OCI-LY3 (cell line): Measurements from ENCODE around the gene FOXG1.
A peak's percentile ranks its signal among the peaks of the same experiment; 100 is the strongest.

ENCODE experiments used
- EZH2phosphoT487 ChIP-seq: fragments of 200-600 bp; shearing (Covaris generic); IDR thresholded peaks from 2 replicates; pipeline ENCODE4 v1.6.1; 2018; ENCODE audit warnings: antibody characterized with exemption, mixed run types, low read depth
- TF ChIP-seq, protein P1 (sequence below): fragments of 200-600, 300-600 bp; sonication (generic); IDR thresholded peaks from 2 replicates; pipeline ENCODE4 v1.5.1; 2014; ENCODE audit warnings: antibody characterized with exemption, low read length, low read depth

DNA sequence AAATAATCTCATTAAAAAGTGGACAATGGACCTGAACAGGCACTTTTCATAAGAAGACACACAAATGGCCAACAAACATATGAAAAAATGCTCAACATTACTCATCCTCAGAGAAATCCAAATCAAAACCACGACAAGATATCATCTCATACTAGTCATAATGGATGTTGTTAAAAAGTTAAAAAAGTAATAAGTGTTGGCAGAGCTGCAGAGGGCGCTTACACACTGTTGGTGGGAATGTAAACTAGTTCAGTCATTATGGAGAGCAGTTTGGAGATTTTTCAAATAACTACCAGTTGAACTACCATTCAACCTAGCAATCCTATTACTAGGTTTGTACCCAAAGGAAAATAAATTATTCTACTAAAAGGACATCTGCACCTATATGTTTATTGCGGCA lies 47.2 kb downstream of the FOXG1 start:
- TF ChIP-seq, protein P1, sequence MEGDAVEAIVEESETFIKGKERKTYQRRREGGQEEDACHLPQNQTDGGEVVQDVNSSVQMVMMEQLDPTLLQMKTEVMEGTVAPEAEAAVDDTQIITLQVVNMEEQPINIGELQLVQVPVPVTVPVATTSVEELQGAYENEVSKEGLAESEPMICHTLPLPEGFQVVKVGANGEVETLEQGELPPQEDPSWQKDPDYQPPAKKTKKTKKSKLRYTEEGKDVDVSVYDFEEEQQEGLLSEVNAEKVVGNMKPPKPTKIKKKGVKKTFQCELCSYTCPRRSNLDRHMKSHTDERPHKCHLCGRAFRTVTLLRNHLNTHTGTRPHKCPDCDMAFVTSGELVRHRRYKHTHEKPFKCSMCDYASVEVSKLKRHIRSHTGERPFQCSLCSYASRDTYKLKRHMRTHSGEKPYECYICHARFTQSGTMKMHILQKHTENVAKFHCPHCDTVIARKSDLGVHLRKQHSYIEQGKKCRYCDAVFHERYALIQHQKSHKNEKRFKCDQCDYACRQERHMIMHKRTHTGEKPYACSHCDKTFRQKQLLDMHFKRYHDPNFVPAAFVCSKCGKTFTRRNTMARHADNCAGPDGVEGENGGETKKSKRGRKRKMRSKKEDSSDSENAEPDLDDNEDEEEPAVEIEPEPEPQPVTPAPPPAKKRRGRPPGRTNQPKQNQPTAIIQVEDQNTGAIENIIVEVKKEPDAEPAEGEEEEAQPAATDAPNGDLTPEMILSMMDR = peak; percentile 36
- TF ChIP-seq EZH2phosphoT487 = no peak
